Lung (tissue), 12 donors: ENCODE measurements around the gene LTBP1. TPM values are rescaled to one million over a fixed set of nuclear protein-coding genes. Genes with fewer than 3 reads are reported as not detected.
"Not testable (repeated sequence)": the region's sequence is repeated elsewhere in the genome, so short reads cannot be mapped to it uniquely, and the experiment has no call there.

ENCODE experiments used
- ATAC-seq: fragments of 200-7000 bp; cut with Tn5 transposase; one replicate; pipeline ENCODE4 v1.9.1; 2020; ENCODE audit warnings: moderate number of reproducible peaks; ENCODE audit not compliant: insufficient read depth, low FRiP score
- DNase-seq, 3 donors: peaks; one replicate each; pipeline ENCODE4 v3.0.0-alpha.2; 2013 to 2017
- H3K27ac ChIP-seq, 2 donors: one replicate each; pipeline ENCODE4 v1.5.1; 2013; ENCODE audit warnings: mild to moderate bottlenecking in 2 of 2, moderate library complexity in 2 of 2, control low read depth in 1 of 2, inconsistent platforms in 1 of 2, low read depth in 1 of 2, low read length in 1 of 2
- H3K27me3 ChIP-seq, 3 donors: one replicate each; pipeline ENCODE4 v1.5.1; 2013; ENCODE audit warnings: low read length in 2 of 3; ENCODE audit not compliant: control insufficient read depth in 3 of 3, insufficient read depth in 3 of 3
- H3K36me3 ChIP-seq, 4 donors: one replicate each; pipeline ENCODE4 v1.5.1; 2013; ENCODE audit warnings: low read length in 4 of 4, mild to moderate bottlenecking in 1 of 4, moderate library complexity in 1 of 4; ENCODE audit not compliant: control insufficient read depth in 4 of 4, insufficient read depth in 4 of 4
- H3K4me1 ChIP-seq, 5 donors: one replicate each; pipeline ENCODE4 v1.5.1; 2013; ENCODE audit warnings: low read length in 5 of 5, mild to moderate bottlenecking in 2 of 5, moderate library complexity in 1 of 5; ENCODE audit not compliant: control insufficient read depth in 5 of 5, insufficient read depth in 5 of 5
- H3K4me3 ChIP-seq: one replicate; pipeline ENCODE4 v1.5.1; 2013; ENCODE audit warnings: mild to moderate bottlenecking, control low read depth, moderate library complexity
- H3K9ac ChIP-seq, 2 donors: one replicate each; pipeline ENCODE4 v1.5.1; 2013; ENCODE audit warnings: low read length in 2 of 2, control low read depth in 1 of 2; ENCODE audit not compliant: insufficient read depth in 1 of 2
- H3K9me3 ChIP-seq, 4 donors: one replicate each; pipeline ENCODE4 v1.5.1; 2013; ENCODE audit warnings: low read length in 3 of 4, mild to moderate bottlenecking in 1 of 4, moderate library complexity in 1 of 4; ENCODE audit not compliant: control insufficient read depth in 4 of 4, insufficient read depth in 3 of 4
- CTCF ChIP-seq: IDR thresholded peaks from 2 replicates; pipeline ENCODE4 v1.5.1; 2012; ENCODE audit warnings: mild to moderate bottlenecking; ENCODE audit errors: control extremely low read depth, extremely low read depth
- WGBS, 2 donors: extraction: QIAGEN DNeasy Blood & Tissue Kit; methylation state at CpG; one replicate each; pipeline ENCODE4 v1.1.7; 2013; 5-methylcytosine and 5-hydroxymethylcytosine counted together
- polyA plus RNA-seq, 2 donors: library from polyadenylated mRNA; stranded (reverse); fragments of 200-250 nt; gene quantifications; one replicate each; pipeline ENCODE4 v1.2.1, GENCODE V29; 2013
- total RNA-seq, 2 donors: library from RNA; depleted of rRNA in 1 of 2; stranded (reverse); fragments of >200 nt in 1 of 2; gene quantifications; one replicate each; pipeline ENCODE4 v1.2.1, GENCODE V29; 2014 to 2021
- donor health status: control.
- donor health status: control.
- donor health status: Bipolar disorder and iron deficiency.
- donor health status: healthy.
- donor health status: DM: yes; HTN: yes; CAD: no.

The LTBP1 gene
- total and polyA plus RNA-seq, 4 donors = 8.8 to 57.4 (median 28.6) TPM

DNA sequence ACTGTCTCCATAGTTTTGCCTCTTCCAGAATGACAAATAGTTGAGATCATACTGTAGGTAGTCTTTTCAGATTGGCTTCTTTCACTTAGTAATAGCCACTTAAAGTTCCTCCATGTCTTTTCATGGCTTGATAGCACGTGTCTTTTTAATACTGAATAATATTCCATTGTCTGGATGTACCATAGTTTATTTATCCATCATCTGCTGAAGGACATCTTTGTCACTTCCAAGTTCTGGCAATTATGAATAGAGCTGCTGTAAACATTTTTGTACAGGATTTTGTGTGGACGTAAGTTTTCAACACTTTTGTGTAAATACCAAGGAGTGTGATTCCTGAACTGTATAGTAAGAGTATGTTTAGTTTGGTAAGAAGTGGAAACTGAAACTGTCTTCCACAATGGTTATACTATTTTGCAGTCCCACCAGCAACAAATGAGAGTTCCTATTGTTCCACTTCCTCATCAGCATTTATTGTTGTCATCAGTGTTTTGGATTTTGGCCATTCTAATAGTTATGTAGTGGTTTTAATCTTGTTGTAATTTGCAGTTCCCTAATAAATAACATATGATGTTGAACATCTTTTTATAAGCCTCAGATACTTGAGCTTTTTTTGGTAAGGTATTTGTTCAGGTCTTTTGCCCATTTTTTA is 18.9 kb downstream of the LTBP1 start:
- 56 to 76% methylated on average over 2 of the region's 2 CpGs for WGBS, 2 donors
- H3K4me3 ChIP-seq = no peak overlapping the region
- DNase-seq = no peak
- no peaks in the 10 kb centered on the region for H3K36me3 ChIP-seq
- H3K27me3 ChIP-seq = no peaks in the 10 kb centered on the region
- H3K9ac ChIP-seq = no peak overlapping the region
- H3K27ac ChIP-seq = peak overlapping the region in 1 of 2 donors; percentile 33
- peaks cover 0 to 4% (median 0%) of the 10 kb centered on the region in 5 donors for H3K4me1 ChIP-seq
- no peaks in the 10 kb centered on the region for H3K9me3 ChIP-seq
- TF ChIP-seq CTCF = no peak
- no peak for ATAC-seq

- no peaks in the 10 kb centered on the region for H3K4me1 ChIP-seq
- H3K27ac ChIP-seq = no peak overlapping the region
- no peak overlapping the region for H3K9ac ChIP-seq
- peaks cover 0 to 8% (median 0%) of the 10 kb centered on the region in 4 donors for H3K9me3 ChIP-seq
- no peak overlapping the region for H3K4me3 ChIP-seq
- no peak for TF ChIP-seq CTCF
- no peak for DNase-seq
- no peaks in the 10 kb centered on the region for H3K27me3 ChIP-seq
- no peaks in the 10 kb centered on the region for H3K36me3 ChIP-seq
- 83 to 84% methylated on average over 2 of the region's 2 CpGs for WGBS, 2 donors
- no peak for ATAC-seq
Observed at GRCh38 chr2:32969444-32970162, 22.9 kb downstream of the LTBP1 start.

- ATAC-seq = not testable (repeated sequence)
- 98% methylated on average over 1 of the region's 1 CpG for WGBS, 2 donors
Observed at GRCh38 chr2:32973772-32974171, 27.0 kb downstream of the LTBP1 start.

DNA sequence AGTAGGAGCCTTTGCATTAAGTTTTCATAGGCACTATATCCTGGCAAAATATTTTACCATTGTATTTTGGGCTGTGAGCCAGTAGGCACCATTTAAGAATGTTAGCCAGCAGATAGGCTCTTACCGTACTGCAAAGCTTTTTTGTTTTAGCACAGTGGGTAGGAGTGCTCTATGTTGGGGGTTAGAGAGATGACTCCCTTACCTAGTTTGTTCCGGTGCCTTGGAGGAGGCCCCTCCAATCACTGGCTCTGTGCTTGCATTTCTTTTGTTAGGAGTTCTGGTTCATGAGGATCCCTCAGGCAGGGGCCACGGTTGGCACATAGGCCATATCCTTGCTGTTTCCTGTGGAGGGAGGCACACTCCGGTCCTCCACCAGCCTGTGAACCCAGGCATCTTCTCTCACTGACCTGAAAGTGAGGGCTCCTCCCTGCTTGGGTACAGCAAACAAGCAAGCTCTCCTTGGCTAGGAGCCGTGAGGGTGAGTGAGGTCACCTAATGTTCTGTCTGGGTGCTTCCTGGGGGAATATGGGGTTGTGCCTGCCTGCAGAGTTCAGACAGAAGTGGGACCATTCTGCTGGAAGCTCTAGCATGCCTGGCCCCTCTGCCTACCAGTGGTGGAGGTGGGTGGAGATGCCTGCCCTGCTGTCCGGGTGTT is 29.8 kb downstream of the LTBP1 start:
- Histone ChIP-seq H3K4me1 (peaks cover 0 to 6% (median 0%) of the 10 kb centered on the region in 5 donors), H3K9me3 (peaks cover 0 to 11% (median 0%) of the 10 kb centered on the region in 4 donors), H3K27me3 (no peaks in the 10 kb centered on the region), H3K27ac (no peak overlapping the region), H3K4me3 (no peak overlapping the region), H3K9ac (no peak overlapping the region), H3K36me3 (no peaks in the 10 kb centered on the region)
- WGBS, 2 donors = 88 to 89% methylated on average over 6 of the region's 6 CpGs
- DNase-seq = no peak
- ATAC-seq = no peak
- TF ChIP-seq CTCF = no peak

More at GRCh38 chr2:32973772-32974171, 27.0 kb downstream of the LTBP1 start:
- H3K9me3 ChIP-seq = peaks cover 0 to 11% (median 0%) of the 10 kb centered on the region in 4 donors
- not testable (repeated sequence) for H3K4me3 ChIP-seq, H3K27me3 ChIP-seq, H3K9ac ChIP-seq, H3K27ac ChIP-seq, DNase-seq, H3K4me1 ChIP-seq, H3K36me3 ChIP-seq
